HEK293T (cell line): ENCODE measurements around the gene PIGU.

Experiments used
- ARNT ChIP-seq: fragments of 450-650 bp; IDR thresholded peaks from 2 replicates; pipeline ENCODE4 v1.6.1; 2017; ENCODE audit warnings: mild to moderate bottlenecking
- BHLHE40 ChIP-seq: fragments of 450-650 bp; IDR thresholded peaks from 2 replicates; pipeline ENCODE4 v1.6.1; 2016; ENCODE audit warnings: mild to moderate bottlenecking, moderate library complexity, borderline replicate concordance
- CTBP1 ChIP-seq: fragments of 450-650 bp; IDR thresholded peaks from 2 replicates; pipeline ENCODE4 v1.6.1; 2016; ENCODE audit warnings: borderline replicate concordance
- ELF4 ChIP-seq: fragments of 450-650 bp; IDR thresholded peaks from 2 replicates; pipeline ENCODE4 v1.6.1; 2017; ENCODE audit warnings: antibody characterized with exemption
- FOXA1 ChIP-seq: fragments of 450-650 bp; IDR thresholded peaks from 2 replicates; pipeline ENCODE4 v1.6.1; 2016; ENCODE audit warnings: mild to moderate bottlenecking
- FOXK2 ChIP-seq: fragments of 450-650 bp; IDR thresholded peaks from 2 replicates; pipeline ENCODE4 v1.6.1; 2016; ENCODE audit warnings: mild to moderate bottlenecking
- FOXM1 ChIP-seq: fragments of 450-650 bp; IDR thresholded peaks from 2 replicates; pipeline ENCODE4 v1.6.1; 2017; ENCODE audit warnings: mild to moderate bottlenecking, borderline replicate concordance
- HDGF ChIP-seq: fragments of 450-650 bp; IDR thresholded peaks from 2 replicates; pipeline ENCODE4 v1.6.1; 2017; ENCODE audit warnings: antibody characterized with exemption, borderline replicate concordance
- L3MBTL2 ChIP-seq: fragments of 450-650 bp; conservative IDR thresholded peaks from 2 replicates; pipeline ENCODE4 v1.6.1; 2016; ENCODE audit warnings: mild to moderate bottlenecking
- LEF1 ChIP-seq: fragments of 450-650 bp; IDR thresholded peaks from 2 replicates; pipeline ENCODE4 v1.6.1; 2017; ENCODE audit warnings: mild to moderate bottlenecking, borderline replicate concordance
- SP1 ChIP-seq: fragments of 450-650 bp; IDR thresholded peaks from 2 replicates; pipeline ENCODE4 v1.6.1; 2017
- SUZ12 ChIP-seq: fragments of 450-650 bp; IDR thresholded peaks from 2 replicates; pipeline ENCODE4 v1.6.1; 2016; ENCODE audit warnings: mild to moderate bottlenecking
- ZNF384 ChIP-seq: fragments of 450-650 bp; IDR thresholded peaks from 2 replicates; pipeline ENCODE4 v1.6.1; 2016
- TF ChIP-seq, protein P1 (sequence below): fragments of 450-650 bp; IDR thresholded peaks from 2 replicates; pipeline ENCODE4 v1.6.1; 2016

DNA sequence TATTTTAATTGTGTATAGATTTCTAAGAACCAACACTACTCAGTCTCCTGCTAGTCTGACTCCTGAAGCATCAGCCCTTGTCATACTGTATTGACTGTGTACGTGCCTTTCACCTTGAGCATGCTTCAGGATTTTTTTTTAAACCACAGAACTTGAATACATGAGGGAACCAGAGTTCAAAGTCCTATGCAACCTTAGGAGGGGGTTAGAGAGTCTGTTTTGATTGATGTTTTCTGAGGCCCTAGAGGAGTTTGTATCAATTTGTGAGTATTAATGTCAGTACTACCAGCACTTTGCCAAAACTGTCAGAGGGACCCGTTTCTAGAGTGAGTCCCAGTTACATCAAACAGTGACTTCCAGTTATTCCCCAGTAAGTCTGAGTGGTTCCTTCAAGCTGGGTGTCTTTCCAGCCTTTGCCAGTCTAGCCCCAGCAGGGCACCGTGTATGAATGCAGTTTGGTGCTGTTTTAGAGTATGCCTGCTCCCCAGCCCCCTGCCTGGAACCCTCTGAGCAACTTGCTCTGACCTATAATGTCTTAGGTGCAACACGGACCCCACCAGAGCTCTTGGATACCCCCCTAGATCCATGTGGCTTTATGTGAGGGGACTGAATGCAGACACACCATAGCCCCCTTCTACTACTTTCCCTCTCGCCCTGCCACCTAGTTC is 35.8 kb upstream of the PIGU start:
- TF ChIP-seq FOXK2 (no peak), LEF1 (no peak), ZNF384 (no peak), ARNT (no peak), ELF4 (no peak), SP1 (no peak), BHLHE40 (no peak), HDGF (no peak), FOXM1 (no peak), SUZ12 (no peak), CTBP1 (no peak), L3MBTL2 (no peak), FOXA1 (no peak)
- TF ChIP-seq, protein P1, sequence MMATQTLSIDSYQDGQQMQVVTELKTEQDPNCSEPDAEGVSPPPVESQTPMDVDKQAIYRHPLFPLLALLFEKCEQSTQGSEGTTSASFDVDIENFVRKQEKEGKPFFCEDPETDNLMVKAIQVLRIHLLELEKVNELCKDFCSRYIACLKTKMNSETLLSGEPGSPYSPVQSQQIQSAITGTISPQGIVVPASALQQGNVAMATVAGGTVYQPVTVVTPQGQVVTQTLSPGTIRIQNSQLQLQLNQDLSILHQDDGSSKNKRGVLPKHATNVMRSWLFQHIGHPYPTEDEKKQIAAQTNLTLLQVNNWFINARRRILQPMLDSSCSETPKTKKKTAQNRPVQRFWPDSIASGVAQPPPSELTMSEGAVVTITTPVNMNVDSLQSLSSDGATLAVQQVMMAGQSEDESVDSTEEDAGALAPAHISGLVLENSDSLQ: no peak
